Amniotic stem cell (primary cell): ENCODE data around the gene CSKMT.
A peak's percentile ranks its signal among the peaks of the same experiment; 100 is the strongest.
"Not testable (repeated sequence)": the region's sequence is repeated elsewhere in the genome, so short reads cannot be mapped to it uniquely, and the experiment has no call there.

Source experiments
- DNase-seq: peaks from one replicate; lab custom pipeline; 2025; lab: John Stamatoyannopoulos, UW

CSKMT gene

GRCh38 chr11:62665075-62665598 lies at the start of gene CSKMT, which contains the start of gene C11orf98:
Gene CSKMT, plus strand, starts transcription at chr11:62665312. Its CDS starts 568 bp downstream, at chr11:62665880.
Gene C11orf98, minus strand, starts transcription at chr11:62665210. Its CDS starts 41 bp downstream, at chr11:62665169.
- DNase-seq: peak; percentile 87

GRCh38 chr11:62615521-62615920 lies 49.6 kb upstream of the CSKMT start:
- DNase-seq: no peak

- DNase-seq: not testable (repeated sequence)
Measured at GRCh38 chr11:62616957-62617356, 48.2 kb upstream of the CSKMT start.

GRCh38 chr11:62621027-62621566 lies 44.0 kb upstream of the CSKMT start:
- no peak for DNase-seq

DNA sequence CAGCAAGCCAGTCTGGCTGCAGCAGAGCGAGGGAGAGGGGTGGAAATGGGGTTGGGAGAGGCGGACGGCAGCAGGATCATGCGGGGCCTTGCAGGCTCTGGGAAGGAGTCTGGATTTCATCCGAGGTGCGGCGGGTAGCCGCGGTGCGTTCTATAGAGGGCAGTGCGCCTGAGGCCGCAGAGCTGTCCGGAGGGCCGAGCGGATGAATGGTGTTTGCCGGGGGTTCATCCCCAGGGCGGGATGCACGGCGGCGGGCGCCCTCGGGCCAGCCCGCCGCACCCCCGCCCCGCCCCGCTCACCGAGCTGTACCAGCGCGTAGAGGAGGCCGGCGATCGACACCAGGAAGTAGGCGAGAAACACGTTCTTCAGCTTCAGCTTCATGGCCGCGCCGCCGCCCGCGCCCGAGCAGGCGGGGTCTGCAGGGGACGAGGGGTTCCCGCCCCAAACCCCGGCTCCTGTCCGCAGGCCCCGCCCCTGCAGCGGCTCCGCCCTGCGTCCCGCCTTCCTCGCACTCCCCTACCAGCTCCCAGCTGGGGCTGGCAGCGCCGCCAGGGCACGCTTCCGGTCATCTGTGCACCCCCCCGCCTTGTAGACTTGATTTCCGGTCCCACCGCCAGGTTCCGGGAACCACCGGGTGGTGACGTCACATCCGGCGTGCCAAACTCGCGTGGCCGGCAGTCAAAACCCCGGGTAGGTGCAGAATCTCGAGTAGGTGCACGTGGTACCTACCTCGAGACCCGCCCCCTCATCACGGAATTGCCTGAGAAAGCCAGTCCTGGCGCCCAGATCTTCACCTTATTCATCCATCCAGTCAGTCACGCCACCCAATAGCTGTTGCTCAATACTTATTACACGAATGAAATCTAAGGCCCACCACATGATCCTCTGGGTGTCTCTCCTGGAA lies 43.3 kb upstream of the CSKMT start, which contains the start of gene B3GAT3:
B3GAT3 (minus strand) TSS at position 420 of the 904 bp plus-strand sequence; CDS start at position 381, 39 bp downstream.
- DNase-seq: peak; percentile 92

- DNase-seq: no peak
Measured at GRCh38 chr11:62622476-62623089, 42.5 kb upstream of the CSKMT start.

GRCh38 chr11:62627713-62628112 lies 37.4 kb upstream of the CSKMT start:
- no peak for DNase-seq

GRCh38 chr11:62632492-62632891 lies 32.6 kb upstream of the CSKMT start:
- DNase-seq: no peak

- DNase-seq: no peak
Measured at GRCh38 chr11:62644220-62644619, 20.9 kb upstream of the CSKMT start.

DNA sequence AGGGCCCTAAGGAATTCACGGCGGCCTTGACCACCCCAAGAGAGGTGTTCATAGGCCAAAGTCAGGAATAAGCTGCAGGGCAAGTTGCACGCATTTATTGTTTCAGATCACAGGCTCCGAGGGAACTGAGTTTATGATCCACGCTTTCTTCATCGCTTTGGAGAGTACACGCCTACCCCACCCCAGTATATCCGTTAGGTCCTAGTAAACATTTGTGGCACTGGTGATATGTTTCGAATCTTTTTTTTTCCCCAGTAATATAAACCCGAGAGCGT lies 19.5 kb upstream of the CSKMT start:
- no peak for DNase-seq

DNA sequence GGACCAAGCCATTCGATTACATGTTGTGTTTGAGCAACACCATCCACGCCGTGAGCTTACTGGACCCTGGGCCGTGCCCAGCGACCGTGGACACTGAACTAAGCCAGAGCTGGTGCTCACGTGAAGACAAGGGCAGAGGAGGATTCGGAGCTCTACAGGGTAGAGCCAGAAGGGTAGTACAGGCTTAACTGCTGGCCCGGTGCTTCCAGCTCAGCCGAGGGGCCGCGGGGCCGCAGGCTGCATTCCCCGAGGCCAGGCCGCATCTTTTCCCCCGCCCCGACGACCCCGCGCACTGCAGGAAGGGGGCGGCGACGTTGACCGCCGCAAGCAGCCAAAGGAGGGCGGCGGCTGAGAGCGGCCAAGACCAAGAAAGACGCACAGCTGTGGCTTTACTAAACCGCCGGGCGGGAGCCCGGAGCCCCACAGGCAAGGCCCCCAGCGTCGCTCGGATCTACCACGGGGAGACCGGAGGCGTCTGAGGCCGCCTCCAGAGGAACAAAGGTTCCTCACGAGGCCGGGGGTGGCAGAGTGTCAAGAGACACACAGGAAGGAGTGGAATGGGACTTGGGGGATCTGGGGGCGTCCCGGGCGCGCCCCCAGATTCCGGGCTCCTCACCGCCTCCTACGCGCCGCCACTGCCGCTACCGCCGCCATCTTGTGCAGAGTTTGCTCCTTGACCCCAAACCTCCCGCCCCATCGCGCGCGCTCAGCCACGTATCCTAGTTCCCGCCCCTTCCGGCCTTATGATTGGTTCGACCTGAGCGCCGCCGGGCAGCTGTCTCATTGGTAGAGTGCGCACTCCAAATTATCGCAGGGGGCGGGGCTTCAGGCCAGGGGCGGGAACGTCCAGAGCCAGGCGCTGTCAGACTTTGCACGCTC lies 18.9 kb upstream of the CSKMT start, which contains the start of gene GANAB:
GANAB (minus strand) TSS at position 668 of the 879 bp plus-strand sequence; CDS start at position 654, 14 bp downstream.
- DNase-seq: peak; percentile 98

DNA sequence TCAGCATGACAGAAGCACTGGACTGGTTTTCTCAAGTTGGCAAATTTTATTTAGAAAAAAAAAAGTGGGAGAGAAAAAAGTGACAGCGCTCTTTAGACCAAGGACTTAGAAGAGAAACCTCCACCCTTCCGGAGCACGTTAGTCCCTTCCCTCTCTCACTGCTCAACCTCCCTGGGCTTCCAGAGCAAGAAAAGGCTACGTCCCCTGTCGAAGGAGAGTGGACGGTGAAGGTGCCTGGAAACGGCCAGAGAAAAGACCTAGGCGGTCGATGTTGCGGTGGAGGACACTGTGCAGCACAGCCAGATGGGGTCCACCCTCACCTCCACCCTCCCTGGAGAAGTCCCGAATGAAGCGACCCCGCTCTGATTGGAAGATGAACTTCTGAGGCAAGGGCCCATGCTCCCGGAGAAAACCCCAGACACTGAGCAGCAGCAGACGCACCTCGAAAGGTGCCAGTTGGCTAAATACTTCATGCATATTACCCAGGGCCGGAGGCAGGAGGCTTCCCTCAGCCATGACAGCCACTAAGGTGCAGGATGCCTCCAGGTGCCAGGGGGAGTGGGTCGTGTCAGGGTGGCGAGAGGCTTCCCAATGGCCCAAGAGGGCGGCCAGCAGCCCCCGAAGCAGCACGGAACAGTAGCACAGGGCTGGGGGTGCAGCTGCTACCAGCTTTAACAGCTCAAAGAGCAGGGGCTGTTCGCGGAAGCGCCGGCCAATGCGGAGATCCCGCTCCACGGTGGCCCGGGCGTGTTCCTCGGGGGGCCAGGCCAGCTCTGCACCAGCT lies 18.1 kb upstream of the CSKMT start:
- no peak for DNase-seq

GRCh38 chr11:62647609-62648005 lies 17.5 kb upstream of the CSKMT start:
- no peak for DNase-seq

GRCh38 chr11:62648185-62648966 lies 16.7 kb upstream of the CSKMT start:
- no peak for DNase-seq

- DNase-seq: no peak
Measured at GRCh38 chr11:62648967-62649364, 16.1 kb upstream of the CSKMT start.

DNA sequence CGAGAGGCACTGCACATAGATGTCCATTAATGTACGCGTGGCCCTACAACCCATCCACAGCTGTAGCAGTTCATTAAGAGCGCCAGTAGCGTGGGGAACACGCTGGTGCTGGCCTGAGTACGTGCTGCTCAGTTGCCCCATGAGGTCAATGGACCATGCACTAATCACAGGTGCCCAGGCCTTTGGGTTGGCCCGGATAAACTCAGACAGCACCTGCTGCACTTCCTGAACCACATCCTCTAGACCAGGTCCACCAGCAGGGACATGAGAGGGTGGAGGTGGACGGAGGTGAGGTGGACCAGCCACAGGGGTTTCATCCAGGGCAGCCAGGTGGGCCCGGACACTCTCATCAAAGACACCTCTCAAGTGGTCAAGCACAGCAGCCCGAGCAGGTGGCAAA lies 15.6 kb upstream of the CSKMT start:
- no peak for DNase-seq

DNA sequence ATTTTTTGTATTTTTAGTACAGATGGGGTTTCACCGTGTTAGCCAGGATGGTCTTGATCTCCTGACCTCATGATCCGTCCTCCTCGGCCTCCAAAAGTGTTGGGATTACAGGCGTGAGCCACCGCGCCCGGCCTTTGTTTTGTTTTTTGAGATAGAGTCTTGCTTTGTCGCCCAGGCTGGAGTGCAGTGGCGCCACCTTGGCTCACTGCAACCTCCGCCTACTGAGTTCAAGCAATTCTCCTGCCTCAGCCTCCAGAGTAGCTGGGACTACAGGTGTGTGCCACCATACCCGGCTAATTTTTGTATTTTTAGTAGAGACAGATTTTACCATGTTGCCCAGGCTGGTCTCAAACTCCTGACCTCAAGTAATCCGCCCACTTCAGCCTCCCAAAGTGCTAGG lies 14.8 kb upstream of the CSKMT start:
- not testable (repeated sequence) for DNase-seq

DNA sequence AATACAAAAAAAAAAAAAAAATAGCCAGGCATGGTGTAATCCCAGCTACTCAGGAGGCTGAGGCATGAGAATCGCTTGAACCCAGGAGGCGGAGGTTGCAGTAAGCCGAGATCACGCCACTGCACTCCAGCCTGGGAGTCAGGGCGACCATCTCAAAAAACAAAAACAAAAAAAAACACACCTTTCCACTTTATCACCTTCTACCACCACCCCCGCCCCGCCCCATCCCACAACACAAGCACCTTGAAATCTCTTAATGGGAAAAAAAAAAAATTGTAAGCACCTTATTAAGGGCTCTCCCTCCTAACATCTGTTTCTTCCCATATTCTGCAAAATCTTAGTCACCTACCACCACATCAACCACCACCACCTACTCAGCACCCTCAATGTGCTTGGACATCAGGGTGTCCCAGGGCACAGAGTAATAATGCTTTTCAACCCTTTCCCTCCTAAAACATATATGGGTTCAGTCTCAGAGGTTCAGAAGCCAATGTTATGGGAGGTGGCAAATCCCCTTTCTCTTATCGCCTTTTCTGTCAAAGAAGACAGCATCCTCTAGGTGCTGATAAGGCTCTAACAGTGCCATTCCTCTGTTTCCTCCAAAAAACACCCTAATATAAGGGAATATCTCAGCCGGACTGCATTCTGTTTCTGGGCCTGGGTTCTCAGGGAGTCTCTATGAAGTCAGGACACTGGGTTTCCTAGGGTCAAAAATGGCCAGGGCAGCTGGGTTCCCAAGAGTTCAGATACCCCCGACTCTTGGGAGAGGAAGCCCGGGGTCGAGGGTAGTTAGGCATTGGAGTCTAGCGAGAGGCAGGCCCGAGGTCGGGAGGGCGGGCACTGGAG lies 12.7 kb upstream of the CSKMT start:
- DNase-seq: no peak

GRCh38 chr11:62654297-62654696 lies 10.8 kb upstream of the CSKMT start:
- DNase-seq: no peak
